NCI-H82 treated with DMSO at 0.1 percent for 48 hours (cell line): ENCODE results near the gene UGT1A3.
"Not testable (repeated sequence)": the region's sequence is repeated elsewhere in the genome, so short reads cannot be mapped to it uniquely, and the experiment has no call there.

Source experiments
- DNase-seq: peaks from one replicate; lab custom pipeline; 2025; ENCODE audit not compliant: unreplicated experiment; lab: John Stamatoyannopoulos, UW

UGT1A3 gene

GRCh38 chr2:233728723-233729301 is at the start of gene UGT1A3:
Gene UGT1A3, plus strand, starts transcription at chr2:233729042. Its CDS starts 85 bp downstream, at chr2:233729127.
- DNase-seq = no peak

- DNase-seq = no peak
Measured at GRCh38 chr2:233679196-233679595, 49.6 kb upstream of the UGT1A3 start.

GRCh38 chr2:233680361-233681045 is 48.3 kb upstream of the UGT1A3 start:
- no peak for DNase-seq

GRCh38 chr2:233681521-233682099 is 47.2 kb upstream of the UGT1A3 start, which contains the start of gene UGT1A7:
Gene UGT1A7, plus strand, starts transcription at chr2:233681901. Its CDS starts 37 bp downstream, at chr2:233681938.
- DNase-seq = no peak

GRCh38 chr2:233684640-233685039 is 44.2 kb upstream of the UGT1A3 start:
- no peak for DNase-seq

GRCh38 chr2:233686928-233687327 is 41.9 kb upstream of the UGT1A3 start:
- DNase-seq = no peak

GRCh38 chr2:233688341-233688740 is 40.5 kb upstream of the UGT1A3 start:
- no peak for DNase-seq

- no peak for DNase-seq
Measured at GRCh38 chr2:233689031-233689430, 39.8 kb upstream of the UGT1A3 start.

- DNase-seq = no peak
Measured at GRCh38 chr2:233689501-233689900, 39.3 kb upstream of the UGT1A3 start.

GRCh38 chr2:233690444-233690843 is 38.4 kb upstream of the UGT1A3 start:
- DNase-seq = no peak

- DNase-seq = no peak
Measured at GRCh38 chr2:233691443-233692433, 37.1 kb upstream of the UGT1A3 start.

- no peak for DNase-seq
Measured at GRCh38 chr2:233692648-233693047, 36.2 kb upstream of the UGT1A3 start, which contains the start of gene UGT1A6. Gene UGT1A6, plus strand, starts transcription at chr2:233692890. Its CDS starts 115 bp downstream, at chr2:233693005.

- no peak for DNase-seq
Measured at GRCh38 chr2:233693963-233694362, 34.9 kb upstream of the UGT1A3 start.

- DNase-seq = no peak
Measured at GRCh38 chr2:233698740-233699139, 30.1 kb upstream of the UGT1A3 start.

- no peak for DNase-seq
Measured at GRCh38 chr2:233699424-233700027, 29.3 kb upstream of the UGT1A3 start.

GRCh38 chr2:233700028-233700635 is 28.7 kb upstream of the UGT1A3 start:
- no peak for DNase-seq

GRCh38 chr2:233700842-233701241 is 28.0 kb upstream of the UGT1A3 start:
- not testable (repeated sequence) for DNase-seq

GRCh38 chr2:233702238-233702637 is 26.6 kb upstream of the UGT1A3 start:
- no peak for DNase-seq

- no peak for DNase-seq
Measured at GRCh38 chr2:233705911-233706506, 22.8 kb upstream of the UGT1A3 start.

GRCh38 chr2:233706720-233707119 is 22.1 kb upstream of the UGT1A3 start:
- DNase-seq = no peak
